T47D (cell line): Measurements from ENCODE around the gene ZNG1A.
"Not testable (repeated sequence)": the region's sequence is repeated elsewhere in the genome, so short reads cannot be mapped to it uniquely, and the experiment has no call there.

Source experiments
- DNase-seq, 2 experiments: peaks; one replicate each; pipeline versions ENCODE4 v3.0.0 to v3.0.0-alpha.2; 2011 to 2012; ENCODE audit warnings: low read depth in 1 of 2, low spot score in 1 of 2
- in situ Hi-C: cut with HindIII; loops from 2 replicates; pipeline ENCODE4 v1.10.0; 2016; ENCODE audit warnings: low sequenced_read_pairs, low pct_unique_long_range_greater_than_20kb

The ZNG1A gene

GRCh38 chr9:86697-87096, 92.2 kb downstream of the ZNG1A start:
- in situ Hi-C loops, DNase-seq: not testable (repeated sequence)

DNA sequence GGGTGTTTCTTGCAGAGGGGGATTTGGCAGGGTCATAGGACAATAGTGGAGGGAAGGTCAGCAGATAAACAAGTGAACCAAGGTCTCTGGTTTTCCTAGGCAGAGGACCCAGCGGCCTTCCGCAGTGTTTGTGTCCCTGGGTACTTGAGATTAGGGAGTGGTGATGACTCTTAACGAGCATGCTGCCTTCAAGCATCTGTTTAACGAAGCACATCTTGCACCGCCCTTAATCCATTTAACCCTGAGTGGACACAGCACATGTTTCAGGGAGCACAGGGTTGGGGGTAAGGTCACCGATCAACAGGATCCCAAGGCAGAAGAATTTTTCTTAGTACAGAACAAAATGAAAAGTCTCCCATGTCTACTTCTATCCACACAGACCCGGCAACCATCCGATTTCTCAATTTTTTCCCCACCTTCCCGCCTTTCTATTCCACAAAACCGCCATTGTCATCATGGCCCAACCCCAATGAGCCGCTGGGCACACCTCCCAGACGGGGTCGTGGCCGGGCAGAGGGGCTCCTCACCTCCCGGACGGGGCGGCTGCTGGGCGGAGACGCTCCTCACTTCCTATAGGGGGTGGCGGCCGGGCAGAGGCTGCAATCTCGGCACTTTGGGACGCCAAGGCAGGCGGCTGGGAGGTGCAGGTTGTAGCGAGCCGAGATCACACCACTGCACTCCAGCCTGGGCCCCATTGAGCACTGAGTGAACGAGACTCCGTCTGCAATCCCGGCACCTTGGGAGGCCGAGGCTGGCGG, 95.7 kb downstream of the ZNG1A start:
- DNase-seq, in situ Hi-C loops: not testable (repeated sequence)

GRCh38 chr9:78333-78732, 100.5 kb downstream of the ZNG1A start:
- in situ Hi-C loops, DNase-seq: not testable (repeated sequence)

GRCh38 chr9:76389-76788, 102.5 kb downstream of the ZNG1A start:
- DNase-seq, in situ Hi-C loops: not testable (repeated sequence)

GRCh38 chr9:73900-74525, 104.8 kb downstream of the ZNG1A start:
- in situ Hi-C loops, DNase-seq: not testable (repeated sequence)

- in situ Hi-C loops, DNase-seq: not testable (repeated sequence)
Observed at GRCh38 chr9:73076-73899, 105.6 kb downstream of the ZNG1A start.
